A673 (cell line): ENCODE data around the gene MPZ.

Experiments
- EZH2 ChIP-seq: fragments of 200-600 bp; sonication (generic); IDR thresholded peaks from 2 replicates; pipeline ENCODE4 v1.6.1; 2017; ENCODE audit warnings: borderline replicate concordance, low read depth, mild to moderate bottlenecking, mixed read lengths, antibody characterized with exemption, low read length; ENCODE audit not compliant: poor library complexity, severe bottlenecking
- TF ChIP-seq, protein P1 (sequence below): fragments of 300-800, 200-600 bp; sonication (generic); conservative IDR thresholded peaks from 2 replicates; pipeline ENCODE4 v1.5.1; 2017; ENCODE audit warnings: low read depth, mild to moderate bottlenecking, antibody characterized with exemption, low read length, moderate library complexity, mixed read lengths

DNA sequence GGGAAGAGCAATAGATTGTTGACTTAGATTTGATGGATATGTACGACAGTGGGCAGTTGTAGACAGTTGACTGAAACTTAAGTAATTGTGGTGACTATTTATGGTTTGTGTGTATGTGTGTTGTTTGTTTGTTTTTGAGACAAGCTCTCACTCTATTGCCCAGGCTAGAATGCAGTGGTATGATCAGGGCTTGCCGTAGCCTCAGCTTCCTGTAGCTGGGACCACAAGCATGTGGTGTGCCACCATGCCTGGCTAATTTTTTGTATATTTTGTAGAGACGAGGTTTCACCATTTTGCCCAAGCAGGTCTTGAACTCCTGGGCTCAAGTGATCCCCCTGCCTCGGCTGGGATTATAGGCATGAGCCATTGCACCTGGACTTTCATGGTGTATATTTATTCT, 14.3 kb upstream of the MPZ start:
- TF ChIP-seq, protein P1, sequence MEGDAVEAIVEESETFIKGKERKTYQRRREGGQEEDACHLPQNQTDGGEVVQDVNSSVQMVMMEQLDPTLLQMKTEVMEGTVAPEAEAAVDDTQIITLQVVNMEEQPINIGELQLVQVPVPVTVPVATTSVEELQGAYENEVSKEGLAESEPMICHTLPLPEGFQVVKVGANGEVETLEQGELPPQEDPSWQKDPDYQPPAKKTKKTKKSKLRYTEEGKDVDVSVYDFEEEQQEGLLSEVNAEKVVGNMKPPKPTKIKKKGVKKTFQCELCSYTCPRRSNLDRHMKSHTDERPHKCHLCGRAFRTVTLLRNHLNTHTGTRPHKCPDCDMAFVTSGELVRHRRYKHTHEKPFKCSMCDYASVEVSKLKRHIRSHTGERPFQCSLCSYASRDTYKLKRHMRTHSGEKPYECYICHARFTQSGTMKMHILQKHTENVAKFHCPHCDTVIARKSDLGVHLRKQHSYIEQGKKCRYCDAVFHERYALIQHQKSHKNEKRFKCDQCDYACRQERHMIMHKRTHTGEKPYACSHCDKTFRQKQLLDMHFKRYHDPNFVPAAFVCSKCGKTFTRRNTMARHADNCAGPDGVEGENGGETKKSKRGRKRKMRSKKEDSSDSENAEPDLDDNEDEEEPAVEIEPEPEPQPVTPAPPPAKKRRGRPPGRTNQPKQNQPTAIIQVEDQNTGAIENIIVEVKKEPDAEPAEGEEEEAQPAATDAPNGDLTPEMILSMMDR: no peak
- TF ChIP-seq EZH2: no peak
